Measurements from ENCODE around the gene MSLN.
A peak's percentile ranks its signal among the peaks of the same experiment; 100 is the strongest.

The MSLN gene

GRCh38 chr16:723695-724094 is 36.8 kb upstream of the MSLN start:
- no peak for DNase-seq

- DNase-seq: no peak
Observed at GRCh38 chr16:724188-725040, 36.1 kb upstream of the MSLN start.

DNA sequence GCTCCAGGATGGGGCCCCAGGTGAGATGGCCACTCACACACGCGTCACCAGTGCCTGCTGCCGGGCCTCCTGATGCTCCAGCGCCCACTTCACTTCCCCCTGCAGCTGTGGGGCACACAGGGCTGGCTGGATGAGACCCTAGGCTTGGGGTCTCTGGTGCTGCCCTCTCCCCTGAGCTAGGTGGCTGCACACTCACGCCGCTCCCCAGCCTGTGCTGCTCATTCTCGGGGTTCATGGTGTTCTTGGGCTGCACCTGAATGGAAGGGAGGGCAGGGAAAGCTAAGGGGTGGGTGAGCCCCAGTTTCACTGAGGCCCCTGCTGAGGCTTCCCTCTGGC is 35.5 kb upstream of the MSLN start:
- DNase-seq: no peak

- DNase-seq: no peak
Observed at GRCh38 chr16:725463-726187, 34.9 kb upstream of the MSLN start.

DNA sequence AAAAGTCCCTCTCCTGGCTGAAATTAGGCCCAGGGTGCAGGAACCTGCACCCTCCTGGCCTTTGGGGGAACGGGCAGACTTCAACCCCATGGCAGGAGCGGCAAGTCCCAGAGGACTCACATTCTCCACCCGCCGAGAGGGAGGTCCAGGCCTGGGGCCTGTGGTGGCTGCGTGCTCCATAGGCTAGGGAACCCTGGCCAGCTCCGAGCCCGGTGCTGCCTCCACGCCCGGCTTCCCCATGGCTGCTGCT is 34.4 kb upstream of the MSLN start:
- no peak for DNase-seq

GRCh38 chr16:726438-727290 is 33.9 kb upstream of the MSLN start, which contains the start of the genes CCDC78 and HAGHL:
TSS of gene CCDC78 (minus strand) at chr16:726443. CDS start at chr16:726367, 76 bp downstream.
TSS of gene HAGHL (plus strand) at chr16:727106. CDS start at chr16:727510, 404 bp downstream.
- peak; percentile 88 for DNase-seq

DNA sequence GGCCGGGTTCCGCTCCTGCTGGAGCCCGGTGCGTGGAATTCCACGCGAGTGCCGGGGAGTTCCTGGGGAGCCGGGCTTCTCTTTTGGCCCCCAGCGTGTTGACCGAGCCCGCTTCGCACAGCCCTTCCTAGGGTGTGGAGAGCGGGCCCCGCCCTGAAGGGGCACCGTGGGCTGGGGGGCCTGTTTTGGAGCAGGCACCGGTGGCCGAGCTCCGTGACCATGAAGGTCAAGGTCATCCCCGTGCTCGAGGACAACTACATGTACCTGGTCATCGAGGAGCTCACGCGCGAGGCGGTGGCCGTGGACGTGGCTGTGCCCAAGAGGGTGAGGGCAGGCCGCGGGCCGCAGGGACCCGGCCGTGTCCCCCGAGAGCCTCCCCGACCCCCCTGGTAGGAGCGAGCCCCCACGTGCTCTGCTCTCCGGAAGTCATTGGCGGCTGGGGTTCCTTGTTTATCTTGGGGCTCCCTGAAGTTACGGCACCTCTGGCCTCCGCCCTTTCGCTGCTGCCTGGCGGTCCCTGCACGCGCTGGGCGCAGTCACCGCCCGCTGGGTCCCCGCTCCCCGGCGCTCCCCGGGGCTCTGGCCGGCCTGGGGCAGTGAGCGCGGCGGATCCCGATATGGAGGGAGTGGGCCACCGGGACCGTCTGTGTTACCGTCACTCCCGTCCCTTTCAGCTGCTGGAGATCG is 33.1 kb upstream of the MSLN start:
- DNase-seq: peak; percentile 76

- peak; percentile 85 for DNase-seq
Observed at GRCh38 chr16:728131-728889, 32.2 kb upstream of the MSLN start.

DNA sequence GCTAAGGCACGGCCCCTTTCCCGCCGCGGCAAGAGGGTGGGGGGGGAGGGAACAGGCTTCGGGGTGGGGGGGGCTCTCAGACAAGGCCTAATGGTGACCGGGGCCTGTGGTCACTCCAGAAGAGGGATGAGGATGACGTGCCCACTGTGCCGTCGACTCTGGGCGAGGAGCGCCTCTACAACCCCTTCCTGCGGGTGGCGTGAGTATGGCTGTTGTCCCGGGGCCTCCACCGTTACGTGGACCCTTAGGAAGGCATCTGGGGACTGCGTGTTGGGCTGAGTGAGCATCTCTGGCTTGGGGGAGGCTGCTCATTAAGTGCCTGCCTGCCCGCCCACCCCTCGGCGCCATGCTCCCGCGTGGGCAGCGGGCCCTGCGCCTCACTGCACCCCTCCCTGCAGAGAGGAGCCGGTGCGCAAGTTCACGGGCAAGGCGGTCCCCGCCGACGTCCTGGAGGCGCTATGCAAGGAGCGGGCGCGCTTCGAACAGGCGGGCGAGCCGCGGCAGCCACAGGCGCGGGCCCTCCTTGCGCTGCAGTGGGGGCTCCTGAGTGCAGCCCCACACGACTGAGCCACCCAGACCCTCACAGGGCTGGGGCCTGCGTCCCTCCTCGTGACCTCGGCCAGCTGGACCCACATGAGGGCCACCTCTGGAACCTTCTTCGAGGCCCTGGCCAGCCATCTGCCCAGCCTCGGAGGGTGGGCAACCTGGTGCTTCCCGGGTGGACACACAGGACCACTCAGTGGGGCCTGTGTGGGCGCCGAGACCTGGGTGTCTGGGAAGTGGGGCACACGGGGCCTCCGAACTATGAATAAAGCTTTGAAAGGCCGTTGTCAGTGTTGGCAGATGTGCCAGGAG is 31.4 kb upstream of the MSLN start:
- DNase-seq: no peak

- DNase-seq: no peak
Observed at GRCh38 chr16:729768-730665, 30.5 kb upstream of the MSLN start.

DNA sequence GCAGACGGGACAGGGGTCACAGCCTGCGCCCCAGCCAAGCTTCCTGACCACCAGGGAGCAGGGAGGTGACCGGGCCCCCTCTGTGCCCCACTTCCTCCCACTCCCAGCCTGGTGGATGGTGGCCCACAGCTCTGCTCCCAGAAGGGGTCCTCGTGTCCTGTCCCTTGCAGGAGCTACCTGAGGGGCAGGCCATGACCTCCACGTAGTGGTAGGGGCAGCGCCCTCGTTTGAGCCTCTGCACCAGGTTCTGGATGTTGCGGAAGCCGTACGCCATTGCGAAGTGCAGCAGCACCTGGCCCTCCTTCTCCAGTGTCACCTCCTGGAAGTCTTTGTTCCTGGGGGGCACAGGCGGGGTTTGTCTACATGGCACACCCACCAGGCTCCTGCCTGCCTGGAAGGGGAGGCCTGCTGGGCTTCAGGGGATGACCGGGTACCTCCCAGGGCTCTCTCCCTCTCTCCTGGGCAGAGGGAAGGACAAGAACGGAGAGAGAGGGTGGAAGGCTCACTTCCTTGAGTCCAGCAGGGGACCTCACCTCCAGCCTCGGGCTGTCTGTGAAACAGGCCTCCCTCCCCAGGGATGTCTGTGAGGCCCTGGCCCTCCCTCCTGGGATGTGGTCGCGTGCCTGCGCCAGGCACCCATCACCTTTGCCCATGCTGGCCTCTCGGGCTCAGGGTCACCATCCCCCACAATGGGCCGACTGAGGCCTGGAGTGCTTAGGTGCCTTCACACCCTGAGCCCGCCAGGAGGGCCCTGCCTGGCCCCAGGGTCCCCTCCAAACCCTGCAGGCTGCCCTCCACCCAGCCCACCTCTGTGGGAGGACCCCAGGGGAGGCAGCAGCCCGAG is 29.6 kb upstream of the MSLN start:
- no peak for DNase-seq

GRCh38 chr16:732332-732731 is 28.2 kb upstream of the MSLN start:
- no peak for DNase-seq

DNA sequence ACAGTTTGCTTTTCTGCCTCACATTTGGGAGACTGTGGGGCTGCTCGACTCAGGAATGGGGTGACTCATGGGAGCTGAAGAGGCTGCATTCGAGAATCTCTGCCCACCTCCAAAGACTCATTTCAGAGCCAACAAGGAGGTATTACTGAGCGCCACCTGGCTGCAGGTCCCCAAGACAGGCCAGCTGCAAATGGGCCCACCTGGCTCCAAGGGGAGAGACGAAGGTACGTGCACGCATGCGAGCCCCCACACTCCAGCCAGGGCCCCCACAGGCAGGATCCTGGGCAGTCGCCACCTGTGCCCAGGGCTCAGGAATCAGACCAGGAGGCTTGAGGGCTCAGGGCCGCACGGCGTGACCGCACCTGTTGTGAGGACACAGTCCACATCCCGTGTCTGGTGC is 27.6 kb upstream of the MSLN start:
- DNase-seq: no peak

GRCh38 chr16:733382-734207 is 26.9 kb upstream of the MSLN start:
- no peak for DNase-seq

GRCh38 chr16:734208-734980 is 26.1 kb upstream of the MSLN start:
- DNase-seq: no peak

DNA sequence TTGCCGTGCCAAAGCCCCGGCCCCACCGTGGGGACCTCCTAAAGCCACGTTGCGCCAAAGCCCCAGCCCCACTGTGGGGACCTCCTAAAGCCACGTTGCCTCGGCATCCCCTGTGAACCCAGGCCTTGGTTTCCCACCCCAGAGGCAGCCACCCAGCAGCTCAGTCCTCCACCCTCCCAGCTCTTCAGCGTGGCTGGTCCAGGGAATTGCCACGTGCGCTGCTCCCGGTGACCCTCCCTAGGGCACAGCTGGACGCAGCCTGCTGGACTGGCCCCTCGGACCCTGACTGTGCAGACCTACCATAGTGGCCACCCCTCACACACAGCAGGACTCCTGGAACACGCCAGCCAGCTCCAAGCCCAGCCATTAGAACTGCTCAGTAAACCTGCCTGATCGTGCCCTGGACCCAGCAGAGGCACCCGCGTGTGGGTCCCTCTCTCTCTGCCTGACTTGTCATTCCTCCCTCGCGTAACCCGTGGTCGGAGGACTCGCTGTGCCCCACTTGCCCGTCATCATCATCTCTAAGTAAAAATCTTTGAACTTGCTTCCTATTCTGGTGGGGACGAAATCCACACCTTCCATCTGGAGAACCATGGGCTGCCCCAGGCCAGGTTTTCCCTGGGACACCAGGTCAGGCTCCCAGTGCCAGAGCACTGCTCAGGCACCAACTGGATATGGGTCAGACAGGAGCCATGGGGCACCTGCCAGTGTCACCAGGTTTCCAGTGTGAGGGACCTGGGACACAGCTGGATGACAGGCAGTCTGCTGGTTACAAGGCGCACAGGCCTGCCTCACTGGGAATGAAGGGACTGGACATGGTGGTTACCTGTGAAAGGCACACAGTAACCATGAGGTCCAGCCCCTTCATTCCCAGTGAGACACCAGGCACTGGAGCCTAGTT is 25.3 kb upstream of the MSLN start:
- no peak for DNase-seq

All from activated CD8-positive, alpha-beta memory T cell treated with anti-CD3 and anti-CD28 coated beads for 24 hours (primary cell).